WI38 (cell line): ENCODE data around the gene TMED9.
A peak's percentile ranks its signal among the peaks of the same experiment; 100 is the strongest.

ENCODE experiments used
- H3K4me3 ChIP-seq: 2 replicates; pipeline ENCODE4 v1.5.1; 2011; ENCODE audit warnings: low read depth, mild to moderate bottlenecking, control low read depth, low read length
- TF ChIP-seq, protein P1 (sequence below): IDR thresholded peaks from 2 replicates; pipeline ENCODE4 v1.5.1; 2012; ENCODE audit warnings: low read depth, mild to moderate bottlenecking, control low read depth, low read length

Gene TMED9

DNA sequence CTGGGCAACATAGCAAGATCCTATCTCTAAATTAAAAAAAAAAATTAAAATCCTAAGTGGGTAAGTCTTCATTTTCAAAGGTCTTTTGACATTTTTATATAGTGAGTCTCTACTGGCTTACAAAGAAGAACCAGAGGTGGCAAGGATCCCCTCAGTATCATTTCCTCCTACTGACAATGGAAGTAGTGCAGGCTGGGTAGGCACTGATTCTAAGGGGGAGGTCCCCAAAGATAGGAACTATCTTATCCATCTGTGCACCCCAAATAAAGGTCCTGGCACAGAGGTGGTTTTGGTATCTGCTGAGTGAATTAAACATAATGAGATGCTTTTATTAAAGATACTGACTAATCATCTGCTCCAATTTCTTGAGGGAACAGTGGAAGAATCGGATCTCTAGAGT lies 41.9 kb upstream of the TMED9 start:
- H3K4me3 ChIP-seq: no peak overlapping the region
- TF ChIP-seq, protein P1, sequence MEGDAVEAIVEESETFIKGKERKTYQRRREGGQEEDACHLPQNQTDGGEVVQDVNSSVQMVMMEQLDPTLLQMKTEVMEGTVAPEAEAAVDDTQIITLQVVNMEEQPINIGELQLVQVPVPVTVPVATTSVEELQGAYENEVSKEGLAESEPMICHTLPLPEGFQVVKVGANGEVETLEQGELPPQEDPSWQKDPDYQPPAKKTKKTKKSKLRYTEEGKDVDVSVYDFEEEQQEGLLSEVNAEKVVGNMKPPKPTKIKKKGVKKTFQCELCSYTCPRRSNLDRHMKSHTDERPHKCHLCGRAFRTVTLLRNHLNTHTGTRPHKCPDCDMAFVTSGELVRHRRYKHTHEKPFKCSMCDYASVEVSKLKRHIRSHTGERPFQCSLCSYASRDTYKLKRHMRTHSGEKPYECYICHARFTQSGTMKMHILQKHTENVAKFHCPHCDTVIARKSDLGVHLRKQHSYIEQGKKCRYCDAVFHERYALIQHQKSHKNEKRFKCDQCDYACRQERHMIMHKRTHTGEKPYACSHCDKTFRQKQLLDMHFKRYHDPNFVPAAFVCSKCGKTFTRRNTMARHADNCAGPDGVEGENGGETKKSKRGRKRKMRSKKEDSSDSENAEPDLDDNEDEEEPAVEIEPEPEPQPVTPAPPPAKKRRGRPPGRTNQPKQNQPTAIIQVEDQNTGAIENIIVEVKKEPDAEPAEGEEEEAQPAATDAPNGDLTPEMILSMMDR: no peak

DNA sequence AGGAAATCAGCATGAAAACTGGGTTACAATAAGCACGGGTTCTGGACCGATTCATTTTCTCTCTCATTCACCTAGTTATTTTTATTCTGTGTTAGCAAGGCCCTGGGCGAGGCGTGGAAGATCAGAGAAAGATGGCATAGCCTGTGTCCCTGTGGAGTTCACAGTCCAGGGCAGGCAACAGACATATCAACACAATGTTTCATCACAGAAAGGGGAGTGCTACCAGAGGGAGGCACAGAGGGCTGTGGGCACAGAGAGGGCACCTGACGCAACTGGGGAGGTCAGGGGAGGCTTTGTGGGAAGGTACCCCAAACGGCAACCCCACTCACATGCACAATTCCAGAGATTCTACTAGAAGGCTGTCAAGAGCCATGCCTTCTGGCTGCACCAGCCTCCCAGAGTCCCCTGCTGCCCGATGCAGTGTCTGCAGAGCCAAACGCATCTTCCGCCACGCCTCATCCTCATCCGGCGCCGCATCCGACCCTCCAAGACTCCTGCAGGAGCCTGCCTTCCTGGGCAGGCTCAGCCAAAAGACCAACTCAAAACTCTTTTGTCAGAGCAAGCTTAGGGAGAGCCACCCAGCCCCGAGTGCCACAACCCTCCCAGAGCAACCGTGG lies 39.1 kb upstream of the TMED9 start:
- peak overlapping the region; percentile 92 for H3K4me3 ChIP-seq
- TF ChIP-seq, protein P1: no peak

DNA sequence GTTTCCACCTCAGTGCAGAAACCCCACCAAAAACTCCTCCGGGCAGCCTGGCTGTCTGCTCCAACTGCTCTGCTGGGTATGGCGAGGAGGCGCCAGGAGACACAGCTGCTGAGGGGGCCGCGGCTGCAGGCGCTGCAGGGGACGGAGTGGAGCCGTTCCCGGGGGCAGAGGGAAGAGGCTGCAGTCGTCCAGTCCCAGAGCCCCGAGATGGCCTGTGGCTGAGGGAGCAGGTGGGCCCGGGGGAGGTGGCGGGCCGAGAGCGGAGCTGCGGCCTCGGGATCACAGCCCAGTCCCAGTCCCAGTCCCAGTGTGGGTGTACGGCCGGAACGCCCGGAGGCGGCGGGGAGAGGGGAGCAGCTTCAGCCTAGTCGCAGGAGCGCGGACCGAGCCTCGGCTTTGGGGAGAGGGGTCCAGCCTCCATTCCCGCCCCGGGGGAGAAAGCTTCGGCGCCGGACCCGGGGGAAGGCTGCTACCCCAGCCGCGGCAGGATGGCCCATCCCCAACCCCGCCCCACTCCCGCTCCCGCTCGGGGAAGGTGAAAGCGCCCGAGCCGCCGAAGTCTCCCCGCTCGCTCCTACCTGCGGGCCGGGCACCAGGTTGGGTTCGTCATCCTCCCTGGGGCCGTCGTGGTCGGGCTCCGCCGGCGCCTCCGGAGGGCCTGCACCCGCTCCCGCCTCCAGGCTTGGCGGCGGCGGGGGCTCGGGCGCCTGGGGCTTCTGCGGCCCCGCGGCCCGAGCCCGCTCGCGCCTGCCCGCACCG lies 38.2 kb upstream of the TMED9 start:
- TF ChIP-seq, protein P1: no peak
- H3K4me3 ChIP-seq: peak overlapping the region; percentile 92

DNA sequence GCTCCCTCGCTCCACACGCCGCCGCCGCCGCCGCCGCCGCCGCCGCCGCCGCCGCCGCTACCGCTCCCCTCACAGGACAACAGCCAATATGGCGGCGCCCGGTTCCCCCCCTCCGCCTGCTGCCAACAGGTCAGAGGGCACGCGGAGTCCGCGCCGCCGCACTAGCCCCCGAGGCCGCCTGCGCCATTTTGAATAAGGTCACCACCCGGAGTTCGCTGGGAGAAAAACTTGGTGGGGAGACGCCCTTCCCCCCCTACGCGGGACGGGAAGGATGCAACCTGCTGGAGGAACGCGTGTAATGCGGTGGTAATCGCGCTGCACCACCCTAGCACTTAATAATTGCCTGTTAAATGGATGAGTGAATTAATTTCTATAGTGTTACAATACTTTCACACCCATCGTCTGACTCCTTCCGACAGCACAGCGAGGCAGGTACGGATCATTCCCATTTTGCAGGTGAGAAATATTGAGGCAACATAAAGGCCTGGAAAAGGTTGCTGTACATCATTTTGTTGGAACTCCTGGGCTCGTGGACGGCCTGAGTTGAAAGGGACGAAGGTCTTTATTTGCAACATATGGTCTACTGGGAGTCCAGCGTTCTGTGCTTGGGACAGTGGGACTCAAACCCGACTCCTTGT lies 37.4 kb upstream of the TMED9 start, which contains the start of gene FAM193B:
Gene FAM193B, minus strand, starts transcription at position 90 of the 638 bp plus-strand sequence. CDS start 105 bp downstream, outside the sequence.
- peak within 1 kb of the TSS; percentile 92 for H3K4me3 ChIP-seq
- TF ChIP-seq, protein P1: no peak

DNA sequence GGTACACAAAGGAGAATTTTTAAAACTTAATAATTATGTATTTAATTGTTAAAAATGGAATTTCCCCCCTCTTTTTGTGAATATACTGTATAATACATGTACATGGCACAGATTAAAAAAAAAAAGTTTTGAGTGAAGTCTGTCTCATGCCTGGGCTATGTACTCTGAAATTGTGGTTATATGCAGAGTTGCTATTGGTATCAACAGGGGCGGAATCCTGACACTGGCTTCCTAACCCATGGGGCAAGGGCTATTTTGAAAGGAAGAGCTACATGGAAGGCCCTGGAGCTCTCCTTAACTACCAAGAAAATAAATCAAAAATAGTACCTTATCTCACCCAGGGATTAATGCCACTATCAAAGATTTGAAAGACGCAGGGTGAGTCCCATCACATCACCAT lies 36.8 kb upstream of the TMED9 start:
- H3K4me3 ChIP-seq: no peak overlapping the region
- TF ChIP-seq, protein P1: no peak

DNA sequence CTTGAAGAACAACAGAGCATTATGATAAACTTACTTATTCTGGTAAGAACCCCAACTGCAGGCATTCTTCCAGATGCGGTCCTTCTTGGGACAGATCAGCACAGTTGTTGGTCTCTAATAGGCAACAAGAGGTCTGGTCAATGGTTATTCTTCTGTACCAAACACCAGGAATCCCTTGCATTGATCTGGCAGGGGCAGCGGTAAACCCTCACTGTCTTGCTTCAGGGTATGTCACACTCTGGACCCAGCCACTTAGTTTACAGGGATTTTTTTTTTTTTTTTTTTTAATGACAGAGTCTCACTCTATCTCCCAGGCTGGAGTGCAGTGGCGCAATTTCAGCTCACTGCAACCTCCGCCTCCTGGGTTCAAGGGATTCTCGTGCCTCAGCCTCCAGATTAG lies 36.3 kb upstream of the TMED9 start:
- H3K4me3 ChIP-seq: no peak overlapping the region
- TF ChIP-seq, protein P1: no peak

DNA sequence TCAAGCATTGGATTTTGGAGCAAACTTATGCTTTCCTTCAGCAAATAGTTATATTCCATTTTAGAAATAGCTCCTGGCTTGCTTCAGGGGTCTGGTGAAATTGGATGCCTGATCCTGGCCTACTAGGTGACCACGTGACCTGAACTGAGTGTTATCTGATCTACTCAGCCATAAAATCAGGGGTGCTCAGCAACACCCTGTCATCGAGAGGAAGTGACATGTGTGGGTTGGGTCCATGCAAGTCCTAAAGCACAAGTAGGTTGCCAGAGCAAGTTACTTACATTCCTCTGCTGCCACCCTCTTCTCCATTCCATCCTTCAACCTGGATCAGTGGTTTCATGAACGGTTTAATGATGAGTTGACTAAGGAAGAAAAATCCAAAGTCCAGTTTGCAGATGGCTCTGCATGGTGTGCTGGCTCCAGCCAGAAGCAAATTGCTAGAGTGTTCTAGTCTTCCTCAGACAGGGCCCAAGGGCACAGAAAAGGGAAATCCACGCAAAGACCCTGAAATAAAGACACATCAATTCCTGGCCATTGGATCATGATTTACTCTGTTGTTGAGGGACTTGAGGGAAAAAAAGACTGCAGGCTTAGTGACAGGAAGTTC lies 34.9 kb upstream of the TMED9 start:
- TF ChIP-seq, protein P1: no peak
- H3K4me3 ChIP-seq: no peak overlapping the region
